PC-9 (cell line): ENCODE data around the gene TSTD2. TPM values are rescaled to one million over a fixed set of nuclear protein-coding genes. Genes with fewer than 3 reads are reported as not detected.

Source experiments
- BruUV-seq: library from RNA; stranded (reverse); fragments of 400-500 nt; replicated peaks from 2 replicates; lab custom pipeline; 2021; lab: Mats Ljungman, UMichigan
- CTCF ChIA-PET: fragments of 300-600 bp; sonication (Branson Sonifier 250); formaldehyde crosslinking; loops from one replicate; lab custom pipeline; 2022; ENCODE audit warnings: antibody characterized with exemption; lab: Charles Lee
- POLR2A ChIA-PET: fragments of 300-600 bp; sonication (Branson Sonifier 250); formaldehyde crosslinking; loops from one replicate; lab custom pipeline; 2022; ENCODE audit warnings: antibody characterized with exemption; ENCODE audit not compliant: unreplicated experiment; lab: Charles Lee
- DNase-seq, 2 experiments: peaks; one replicate each; pipeline versions ENCODE4 v3.0.0 to v3.0.0-alpha.2; 2015 to 2022; ENCODE audit warnings: mixed read lengths in 1 of 2
- H2AFZ ChIP-seq: fragments of 200-600 bp; sonication (generic); 2 replicates; pipeline ENCODE4 v1.8.1; 2017; ENCODE audit warnings: antibody characterized with exemption
- H3F3A ChIP-seq: fragments of 200-600 bp; sonication (generic); 2 replicates; pipeline ENCODE4 v1.8.1; 2017; ENCODE audit warnings: antibody characterized with exemption, mild to moderate bottlenecking, low read depth; ENCODE audit not compliant: insufficient read depth
- H3K27ac ChIP-seq: fragments of 200-600 bp; sonication (generic); 2 replicates; pipeline ENCODE4 v1.6.1; 2016; ENCODE audit warnings: mixed run types
- H3K27me3 ChIP-seq: fragments of 200-600 bp; sonication (generic); 2 replicates; pipeline ENCODE4 v1.6.1; 2016; ENCODE audit warnings: low read depth, mixed run types; ENCODE audit not compliant: insufficient read depth
- H3K36me3 ChIP-seq: fragments of 200-600 bp; sonication (generic); 2 replicates; pipeline ENCODE4 v1.6.1; 2016; ENCODE audit warnings: low read depth, mixed run types
- H3K4me1 ChIP-seq: fragments of 200-600 bp; sonication (generic); replicated peaks from 2 replicates; pipeline ENCODE4 v1.6.1; 2016; ENCODE audit warnings: mixed run types; ENCODE audit not compliant: insufficient read depth
- H3K4me2 ChIP-seq: fragments of 200-600 bp; sonication (generic); 2 replicates; pipeline ENCODE4 v1.6.1; 2017; ENCODE audit warnings: mixed run types
- H3K4me3 ChIP-seq: fragments of 200-600 bp; sonication (generic); 2 replicates; pipeline ENCODE4 v1.6.1; 2016; ENCODE audit warnings: mixed run types
- H3K79me2 ChIP-seq: fragments of 200-600 bp; sonication (generic); 2 replicates; pipeline ENCODE4 v1.6.1; 2017; ENCODE audit warnings: low read depth, mixed run types
- H3K9me2 ChIP-seq: fragments of 200-600 bp; sonication (generic); 2 replicates; pipeline ENCODE4 v1.8.1; 2017; ENCODE audit warnings: mild to moderate bottlenecking; ENCODE audit not compliant: insufficient read depth
- H3K9me3 ChIP-seq: fragments of 200-600 bp; sonication (generic); 2 replicates; pipeline ENCODE4 v1.8.1; 2016; ENCODE audit warnings: low read depth; ENCODE audit not compliant: insufficient read depth
- H4K20me1 ChIP-seq: fragments of 200-600 bp; sonication (generic); 2 replicates; pipeline ENCODE4 v1.8.1; 2017; ENCODE audit not compliant: insufficient read depth
- EZH2 ChIP-seq: fragments of 200-600 bp; sonication (generic); IDR thresholded peaks from 2 replicates; pipeline ENCODE4 v1.8.0; 2017; ENCODE audit warnings: antibody characterized with exemption, low read depth
- intact Hi-C: fragments of 100-400 bp; cut with micrococcal nuclease; formaldehyde crosslinking; loops from one replicate; pipeline ENCODE4 v1.10.0; 2022; ENCODE audit not compliant: unreplicated experiment
- total RNA-seq: library from RNA; stranded (reverse); gene quantifications from 2 replicates; pipeline ENCODE4 v1.2.3, GENCODE V29; 2021
- TF ChIP-seq, protein P1 (sequence below): fragments of 200-600 bp; sonication (generic); conservative IDR thresholded peaks from 2 replicates; pipeline ENCODE4 v1.6.1; 2017; ENCODE audit warnings: mixed run types, antibody characterized with exemption, mild to moderate bottlenecking, moderate library complexity

TSTD2 gene
- total RNA-seq, 1 experiment from 2014 or later: 17.0 TPM

DNA sequence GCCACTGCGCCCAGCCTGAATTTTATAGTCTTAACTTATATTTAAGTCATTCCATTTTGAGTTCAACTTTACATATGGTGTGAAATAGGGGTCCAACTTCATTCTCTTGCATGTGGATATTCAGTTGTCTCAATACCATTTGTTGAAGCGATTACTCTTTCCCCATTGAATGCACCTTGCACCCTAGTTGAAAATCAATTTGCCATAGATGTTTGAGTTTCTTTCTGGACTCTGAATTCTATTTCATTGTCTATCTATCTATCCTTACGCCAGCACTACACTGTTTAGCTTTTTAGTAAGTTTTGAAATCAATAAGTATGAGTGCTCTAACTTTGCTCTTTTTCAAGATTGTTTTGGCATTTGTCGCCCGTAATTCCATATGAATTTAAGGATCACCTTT lies 81.9 kb downstream of the TSTD2 start:
- Histone ChIP-seq H3K36me3 (no peaks in the 10 kb centered on the region), H3K4me3 (no peak overlapping the region), H3K4me2 (no peak overlapping the region), H3K27me3 (no peaks in the 10 kb centered on the region), H3K79me2 (no peaks in the 10 kb centered on the region), H3F3A (no peaks in the 10 kb centered on the region), H3K9me2 (no peaks in the 10 kb centered on the region), H2AFZ (no peak overlapping the region), H3K27ac (no peak overlapping the region), H4K20me1 (no peaks in the 10 kb centered on the region), H3K9me3 (no peaks in the 10 kb centered on the region), H3K4me1 (peaks cover 8% of the 10 kb centered on the region; the same call in 1 of the 2 replicates)
- ChIA-PET CTCF (no interaction called here), POLR2A (no interaction called here)
- TF ChIP-seq, protein P1, sequence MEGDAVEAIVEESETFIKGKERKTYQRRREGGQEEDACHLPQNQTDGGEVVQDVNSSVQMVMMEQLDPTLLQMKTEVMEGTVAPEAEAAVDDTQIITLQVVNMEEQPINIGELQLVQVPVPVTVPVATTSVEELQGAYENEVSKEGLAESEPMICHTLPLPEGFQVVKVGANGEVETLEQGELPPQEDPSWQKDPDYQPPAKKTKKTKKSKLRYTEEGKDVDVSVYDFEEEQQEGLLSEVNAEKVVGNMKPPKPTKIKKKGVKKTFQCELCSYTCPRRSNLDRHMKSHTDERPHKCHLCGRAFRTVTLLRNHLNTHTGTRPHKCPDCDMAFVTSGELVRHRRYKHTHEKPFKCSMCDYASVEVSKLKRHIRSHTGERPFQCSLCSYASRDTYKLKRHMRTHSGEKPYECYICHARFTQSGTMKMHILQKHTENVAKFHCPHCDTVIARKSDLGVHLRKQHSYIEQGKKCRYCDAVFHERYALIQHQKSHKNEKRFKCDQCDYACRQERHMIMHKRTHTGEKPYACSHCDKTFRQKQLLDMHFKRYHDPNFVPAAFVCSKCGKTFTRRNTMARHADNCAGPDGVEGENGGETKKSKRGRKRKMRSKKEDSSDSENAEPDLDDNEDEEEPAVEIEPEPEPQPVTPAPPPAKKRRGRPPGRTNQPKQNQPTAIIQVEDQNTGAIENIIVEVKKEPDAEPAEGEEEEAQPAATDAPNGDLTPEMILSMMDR: no peak
- intact Hi-C loops: no loop called here
- DNase-seq: no peak
- no TSS peak for BruUV-seq

DNA sequence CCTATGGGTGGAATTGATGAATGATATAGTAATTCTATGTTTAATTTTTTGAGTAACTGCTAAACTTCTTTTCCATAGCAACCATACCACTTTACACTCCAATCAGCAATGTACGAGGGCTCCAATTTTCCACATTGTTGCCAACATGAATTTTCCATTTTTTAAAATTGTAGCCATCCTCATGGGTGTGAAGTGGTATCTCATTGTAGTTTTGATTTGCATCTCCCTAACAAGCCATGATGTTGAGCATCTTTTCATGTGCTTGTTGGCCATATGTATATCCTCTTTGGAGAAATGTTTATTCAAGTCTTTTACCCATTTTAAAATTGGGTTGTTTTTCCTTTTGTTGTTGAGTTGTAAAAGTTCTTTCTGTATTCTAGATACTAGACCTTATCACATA lies 82.8 kb downstream of the TSTD2 start:
- CTCF ChIA-PET: no interaction called here
- H3K9me3 ChIP-seq: no peaks in the 10 kb centered on the region
- H3F3A ChIP-seq: no peaks in the 10 kb centered on the region
- no TSS peak for BruUV-seq
- no peak overlapping the region for H3K27ac ChIP-seq
- DNase-seq: no peak
- TF ChIP-seq EZH2: no peak
- TF ChIP-seq, protein P1: no peak
- no peak overlapping the region for H3K4me2 ChIP-seq
- POLR2A ChIA-PET: no interaction called here
- no peaks in the 10 kb centered on the region for H3K79me2 ChIP-seq
- peaks cover 8% of the 10 kb centered on the region; the same call in 1 of the 2 replicates for H3K4me1 ChIP-seq
- H2AFZ ChIP-seq: no peak overlapping the region
- H3K9me2 ChIP-seq: no peaks in the 10 kb centered on the region
- H4K20me1 ChIP-seq: no peaks in the 10 kb centered on the region
- H3K4me3 ChIP-seq: no peak overlapping the region
- H3K27me3 ChIP-seq: no peaks in the 10 kb centered on the region
- no peaks in the 10 kb centered on the region for H3K36me3 ChIP-seq
- intact Hi-C loops: no loop called here

Other genes with a start within 250 kb of the TSTD2 start
- gene TDRD7, start 221.3 kb downstream of the TSTD2 start, total RNA-seq: 11.9 and 14.2 TPM in 2 replicates
- gene TMOD1, start 131.7 kb downstream of the TSTD2 start, total RNA-seq: 6.8 and 7.1 TPM in 2 replicates
- 38.6 and 40.2 TPM in 2 replicates for gene NCBP1, start 453 bp upstream of the TSTD2 start, total RNA-seq
- gene XPA, start 64.0 kb upstream of the TSTD2 start, total RNA-seq: 11.6 and 17.4 TPM in 2 replicates
- 5.7 and 7.7 TPM in 2 replicates for gene FOXE1, start 219.9 kb upstream of the TSTD2 start, total RNA-seq